Vagina (tissue), 2 donors: ENCODE measurements around the gene RPS14. TPM values are rescaled to one million over a fixed set of nuclear protein-coding genes. Genes with fewer than 3 reads are reported as not detected.

ENCODE experiments used
- DNase-seq, 2 donors: peaks; one replicate each; pipeline ENCODE4 v3.0.0-alpha.2; 2017; ENCODE audit errors: extremely low spot score in 2 of 2
- H3K27ac ChIP-seq: fragments of 200-600 bp; sonication (generic); one replicate; pipeline ENCODE4 v1.5.1; 2019
- H3K27me3 ChIP-seq: fragments of 200-600 bp; sonication (generic); one replicate; pipeline ENCODE4 v1.5.1; 2019
- H3K36me3 ChIP-seq, 2 donors: fragments of 200-600 bp; sonication (generic); one replicate each; pipeline ENCODE4 v1.5.1; 2017 to 2019
- H3K4me1 ChIP-seq: fragments of 200-600 bp; sonication (generic); one replicate; pipeline ENCODE4 v1.5.1; 2019
- H3K4me3 ChIP-seq, 2 donors: fragments of 200-600 bp; sonication (generic); 1 replicate in 1 of 2; 2 replicates in 1 of 2; pipeline ENCODE4 v1.5.1; 2016 to 2019
- H3K9me3 ChIP-seq: fragments of 200-600 bp; sonication (generic); one replicate; pipeline ENCODE4 v1.5.1; 2019
- POLR2A ChIP-seq, 2 donors: fragments of 450-650 bp; IDR thresholded peaks; one replicate each; pipeline ENCODE4 v1.6.1; 2017; ENCODE audit warnings: antibody characterized with exemption in 2 of 2, mild to moderate bottlenecking in 2 of 2, moderate library complexity in 2 of 2
- POLR2AphosphoS5 ChIP-seq, 2 donors: sonication (generic); formaldehyde crosslinking; IDR thresholded peaks; one replicate each; pipeline ENCODE4 v1.9.0; 2017; ENCODE audit warnings: antibody characterized with exemption in 2 of 2, mild to moderate bottlenecking in 2 of 2, low read depth in 1 of 2; ENCODE audit not compliant: insufficient read depth in 1 of 2
- intact Hi-C: fragments of 100-400 bp; cut with DNase I; formaldehyde crosslinking; loops from one replicate; pipeline ENCODE4 v1.15.1; 2023
- total RNA-seq: library from RNA; depleted of rRNA; stranded (reverse); fragments of >200 nt; gene quantifications from one replicate; pipeline ENCODE4 v1.2.3, GENCODE V29; 2016
- TF ChIP-seq, protein P1 (sequence below), 3 experiments: fragments of 450-650 bp in 2 of 3; fragments of 200-600 bp in 1 of 3; sonication (generic) in 1 of 3; IDR thresholded peaks; one replicate each; pipeline ENCODE4 v1.5.1; 2017 to 2019; ENCODE audit warnings: antibody characterized with exemption in 3 of 3, mild to moderate bottlenecking in 2 of 3, moderate library complexity in 2 of 3

The RPS14 gene
- total RNA-seq, 1 donor from 2014 or later, result 3,194 TPM

- Histone ChIP-seq H3K27me3 (no peaks in the 10 kb centered on the region), H3K27ac (peak overlapping the region; percentile 94), H3K4me1 (peaks cover 76% of the 10 kb centered on the region), H3K36me3 (no peaks in the 10 kb centered on the region), H3K9me3 (no peaks in the 10 kb centered on the region), H3K4me3 (no peak overlapping the region)
- intact Hi-C loops, result no loop called here
- TF ChIP-seq, protein P1, sequence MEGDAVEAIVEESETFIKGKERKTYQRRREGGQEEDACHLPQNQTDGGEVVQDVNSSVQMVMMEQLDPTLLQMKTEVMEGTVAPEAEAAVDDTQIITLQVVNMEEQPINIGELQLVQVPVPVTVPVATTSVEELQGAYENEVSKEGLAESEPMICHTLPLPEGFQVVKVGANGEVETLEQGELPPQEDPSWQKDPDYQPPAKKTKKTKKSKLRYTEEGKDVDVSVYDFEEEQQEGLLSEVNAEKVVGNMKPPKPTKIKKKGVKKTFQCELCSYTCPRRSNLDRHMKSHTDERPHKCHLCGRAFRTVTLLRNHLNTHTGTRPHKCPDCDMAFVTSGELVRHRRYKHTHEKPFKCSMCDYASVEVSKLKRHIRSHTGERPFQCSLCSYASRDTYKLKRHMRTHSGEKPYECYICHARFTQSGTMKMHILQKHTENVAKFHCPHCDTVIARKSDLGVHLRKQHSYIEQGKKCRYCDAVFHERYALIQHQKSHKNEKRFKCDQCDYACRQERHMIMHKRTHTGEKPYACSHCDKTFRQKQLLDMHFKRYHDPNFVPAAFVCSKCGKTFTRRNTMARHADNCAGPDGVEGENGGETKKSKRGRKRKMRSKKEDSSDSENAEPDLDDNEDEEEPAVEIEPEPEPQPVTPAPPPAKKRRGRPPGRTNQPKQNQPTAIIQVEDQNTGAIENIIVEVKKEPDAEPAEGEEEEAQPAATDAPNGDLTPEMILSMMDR (IDR thresholded peaks at IDR 0.05), result no peak
- TF ChIP-seq POLR2A (IDR thresholded peaks at IDR 0.05) (no peak), POLR2AphosphoS5 (IDR thresholded peaks at IDR 0.05; ENCODE audit: insufficient read depth in 1 of 2, low read depth in 1 of 2) (no peak)
- no peak for DNase-seq
Observed at GRCh38 chr5:150490754-150491153, 41.2 kb upstream of the RPS14 start.

DNA sequence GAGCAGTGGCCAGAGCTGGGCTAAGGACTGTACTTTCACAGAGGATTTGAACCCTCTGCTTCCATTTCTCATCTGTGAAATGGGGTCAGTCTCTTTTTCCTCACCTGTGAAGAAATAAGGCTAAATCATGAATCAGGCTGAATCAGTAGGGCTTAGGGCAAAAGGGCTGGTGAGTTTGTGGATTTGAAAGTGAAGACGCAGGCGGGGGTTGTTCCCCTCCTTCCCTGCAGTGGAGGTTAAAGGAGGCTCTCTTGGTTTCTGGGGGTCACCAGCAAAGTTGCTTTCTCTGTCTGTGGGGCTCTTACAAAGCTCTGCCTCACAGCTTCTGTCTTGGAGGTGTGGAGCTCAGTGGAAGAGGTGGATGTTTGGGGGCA, 40.7 kb upstream of the RPS14 start:
- intact Hi-C loops, result no loop called here
- DNase-seq, result no peak
- Histone ChIP-seq H3K27ac (peak overlapping the region; percentile 94), H3K9me3 (no peaks in the 10 kb centered on the region), H3K4me1 (peaks cover 74% of the 10 kb centered on the region), H3K27me3 (no peaks in the 10 kb centered on the region), H3K36me3 (no peaks in the 10 kb centered on the region), H3K4me3 (no peak overlapping the region)
- no peak for TF ChIP-seq POLR2A (IDR thresholded peaks at IDR 0.05)

GRCh38 chr5:150489360-150490295, 40.1 kb upstream of the RPS14 start:
- peak overlapping the region; percentile 94 for H3K27ac ChIP-seq
- no peak for TF ChIP-seq POLR2A (IDR thresholded peaks at IDR 0.05)
- peaks cover 80% of the 10 kb centered on the region for H3K4me1 ChIP-seq
- H3K4me3 ChIP-seq, result peak overlapping the region in 1 of 2 donors; percentile 75
- DNase-seq, result no peak
- no peaks in the 10 kb centered on the region for H3K27me3 ChIP-seq
- H3K9me3 ChIP-seq, result no peaks in the 10 kb centered on the region
- no peaks in the 10 kb centered on the region for H3K36me3 ChIP-seq
- intact Hi-C loops, result no loop called here

DNA sequence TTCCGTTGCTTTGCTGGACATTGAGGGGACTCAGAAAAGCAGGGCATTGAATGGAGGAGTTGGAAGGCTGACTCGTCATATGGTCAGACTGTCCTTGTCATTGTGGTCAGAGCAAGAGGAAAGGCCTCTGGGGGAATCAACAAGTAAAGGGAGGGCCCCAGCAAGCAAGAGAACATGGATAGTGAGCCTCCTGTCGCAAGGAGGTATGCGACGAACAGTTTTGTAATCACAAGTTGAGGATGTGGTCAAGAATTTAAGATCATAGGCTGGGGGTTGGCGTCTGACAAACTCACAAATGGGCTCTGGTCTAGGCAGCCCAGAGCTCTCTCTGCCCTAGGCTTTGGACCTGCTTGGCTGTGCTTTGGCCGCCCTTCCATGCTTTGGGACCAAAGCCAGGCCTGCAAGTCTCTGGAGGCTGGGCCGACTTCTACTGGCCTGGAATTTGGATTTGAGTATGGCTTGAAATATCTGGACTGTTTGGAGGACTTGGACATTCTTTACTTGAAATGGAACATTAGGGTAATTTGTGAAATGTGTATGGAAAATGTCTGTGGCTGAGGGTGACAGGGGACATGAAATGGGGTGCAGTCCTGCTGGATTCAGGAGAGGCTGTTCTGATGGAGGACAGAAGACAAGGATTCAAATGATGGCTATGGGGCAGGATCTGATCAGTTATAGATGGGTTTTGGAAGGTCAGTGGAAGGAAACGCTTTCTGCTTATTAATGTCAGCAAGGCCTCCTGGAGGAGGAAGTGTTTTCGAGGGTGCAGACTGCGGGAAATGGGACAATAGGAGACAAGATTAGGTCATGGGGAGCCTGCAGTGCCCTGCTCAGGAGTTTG, 39.2 kb upstream of the RPS14 start:
- Histone ChIP-seq H3K4me1 (peaks cover 84% of the 10 kb centered on the region), H3K27me3 (no peaks in the 10 kb centered on the region), H3K27ac (peak overlapping the region; percentile 94), H3K4me3 (peak overlapping the region in 1 of 2 donors; percentile 75), H3K36me3 (no peaks in the 10 kb centered on the region), H3K9me3 (no peaks in the 10 kb centered on the region)
- intact Hi-C loops, result no loop called here
- DNase-seq, result no peak
- TF ChIP-seq, protein P1 (IDR thresholded peaks at IDR 0.05), result no peak
- TF ChIP-seq POLR2AphosphoS5 (IDR thresholded peaks at IDR 0.05; ENCODE audit: insufficient read depth in 1 of 2, low read depth in 1 of 2), result peak in 1 of 2 donors; percentile 50

- DNase-seq, result no peak
- TF ChIP-seq POLR2AphosphoS5 (IDR thresholded peaks at IDR 0.05; ENCODE audit: insufficient read depth in 1 of 2, low read depth in 1 of 2), result no peak
- TF ChIP-seq, protein P1 (IDR thresholded peaks at IDR 0.05), result peak in 1 of 3 experiments; percentile 23
- peaks cover 71% of the 10 kb centered on the region for H3K4me1 ChIP-seq
- H3K4me3 ChIP-seq, result peak overlapping the region; percentile 75 to 96
- intact Hi-C loops, result no loop called here
- H3K36me3 ChIP-seq, result no peaks in the 10 kb centered on the region
- H3K27me3 ChIP-seq, result no peaks in the 10 kb centered on the region
- H3K9me3 ChIP-seq, result no peaks in the 10 kb centered on the region
- peak overlapping the region; percentile 94 for H3K27ac ChIP-seq
Observed at GRCh38 chr5:150487199-150488061, 37.9 kb upstream of the RPS14 start.
